HG02798 (cell line): ENCODE results near the gene GPX3.

ENCODE experiments used
- ATAC-seq: cut with Tn5 transposase; IDR thresholded peaks from one replicate; pipeline ENCODE4 v1.9.1; 2021; ENCODE audit warnings: mild to moderate bottlenecking; ENCODE audit not compliant: unreplicated experiment, poor library complexity

GPX3 gene

DNA sequence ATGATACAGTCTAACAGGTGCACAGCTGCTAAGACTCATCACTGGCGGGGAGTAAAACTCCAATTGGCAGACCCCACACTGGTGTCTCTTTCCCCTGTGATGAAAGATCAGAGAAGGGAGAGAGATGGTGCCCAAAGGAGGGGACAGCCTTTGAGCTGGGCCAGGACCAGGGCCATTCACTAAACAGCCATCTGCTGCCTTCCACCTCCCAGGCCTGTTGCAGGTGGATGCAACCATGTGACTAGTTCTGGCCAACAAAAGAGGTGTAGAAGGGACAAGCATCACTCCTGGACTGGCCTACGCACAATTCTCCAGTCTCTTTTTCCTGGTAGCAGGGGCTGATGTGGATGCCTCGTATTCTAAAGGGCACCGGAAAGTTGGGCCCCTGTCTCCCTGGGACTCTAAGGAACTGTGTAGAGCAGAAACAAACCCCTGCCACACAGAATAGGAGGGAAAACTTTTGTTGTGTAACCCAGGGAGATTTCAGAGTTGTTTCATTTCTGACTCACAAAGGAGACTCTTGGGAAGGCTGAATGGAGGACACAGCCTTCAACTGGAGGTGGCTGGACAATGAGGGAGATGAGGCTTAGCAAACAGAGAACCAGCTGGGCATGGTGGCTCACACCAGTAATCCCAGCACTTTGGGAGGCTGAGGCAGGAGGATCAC is 33.5 kb downstream of the GPX3 start:
- ATAC-seq = no peak

DNA sequence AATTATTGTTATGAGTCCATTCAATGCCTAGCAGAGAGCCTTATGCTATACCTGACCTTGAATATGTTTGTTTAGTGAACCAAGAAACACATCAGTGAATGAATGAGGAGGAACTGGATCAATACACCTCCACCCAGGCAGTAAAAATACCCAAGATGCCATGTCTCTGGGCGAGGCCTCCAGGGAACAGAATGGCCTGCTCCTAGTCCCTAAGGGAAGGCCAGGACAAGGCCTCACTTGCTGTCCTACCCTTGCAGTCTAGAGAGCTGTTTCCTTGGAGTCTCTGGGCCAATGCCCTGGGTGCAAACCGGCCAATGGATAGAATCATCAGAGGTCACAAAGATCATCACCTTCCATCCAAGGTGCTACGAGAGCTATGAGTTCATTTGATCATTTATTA is 34.3 kb downstream of the GPX3 start:
- no peak for ATAC-seq

DNA sequence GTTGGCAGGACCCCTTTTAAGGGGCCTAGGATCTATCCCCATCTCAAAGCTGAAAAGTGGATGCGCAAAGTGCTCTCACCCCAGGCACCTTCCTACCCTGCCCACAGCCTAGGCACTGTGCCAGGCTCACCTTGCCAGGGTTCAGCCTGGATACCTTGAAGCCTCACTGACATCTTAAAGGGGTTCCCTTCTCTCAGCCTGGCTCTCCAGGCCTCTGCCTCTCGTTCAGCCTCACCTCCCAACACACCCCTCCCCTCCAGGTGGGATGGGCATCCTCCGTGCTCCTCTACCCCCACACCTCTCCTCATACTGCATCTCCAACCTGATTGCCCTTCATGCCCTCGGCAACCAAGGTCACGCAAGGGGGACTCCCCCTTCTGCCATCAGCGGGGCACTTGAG is 34.9 kb downstream of the GPX3 start:
- no peak for ATAC-seq

DNA sequence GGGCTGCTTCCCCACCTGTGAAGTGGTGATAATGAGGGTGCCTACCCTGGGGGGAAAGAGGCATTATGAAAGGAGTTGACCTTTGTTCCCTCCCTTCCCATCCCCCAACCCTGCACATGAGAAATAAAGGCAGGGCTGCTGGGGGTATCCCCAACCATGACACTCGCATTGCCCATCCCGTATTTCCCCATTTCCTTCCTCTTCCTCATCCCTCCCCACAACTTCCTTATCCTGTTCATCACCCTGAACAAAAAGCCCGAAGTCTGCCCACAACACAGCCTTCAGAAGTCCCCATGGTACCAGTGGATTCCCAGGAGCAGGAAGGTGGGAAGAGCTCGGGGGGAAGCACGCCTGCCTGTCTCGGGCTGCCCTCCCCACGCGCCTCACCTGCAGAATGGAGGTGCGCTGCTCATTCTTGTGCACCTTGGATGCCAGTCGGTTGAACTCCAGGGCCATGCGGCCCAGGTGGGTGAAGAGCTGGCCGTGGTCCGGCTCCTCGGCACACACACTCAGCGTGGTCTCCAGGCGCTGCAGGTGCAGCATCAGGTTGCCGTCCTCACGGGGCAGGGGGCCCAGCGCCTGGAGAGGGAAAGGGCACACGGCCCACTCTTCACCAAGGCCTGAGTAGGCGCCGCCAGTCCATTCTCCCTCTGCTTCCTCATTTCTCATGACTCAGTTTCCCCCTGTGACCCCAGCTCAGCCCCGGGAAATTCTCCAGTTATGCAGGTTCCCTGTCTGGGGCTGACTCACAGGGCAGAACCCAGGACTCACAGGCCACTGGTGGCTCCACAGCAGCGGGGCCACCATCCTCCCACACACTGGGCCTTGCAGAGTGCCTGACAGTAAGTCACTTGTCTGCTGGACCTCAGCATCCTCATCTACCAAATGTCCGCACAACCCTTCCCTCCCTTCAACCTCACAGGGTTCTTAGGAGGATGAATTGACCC is 36.3 kb downstream of the GPX3 start:
- ATAC-seq = no peak

DNA sequence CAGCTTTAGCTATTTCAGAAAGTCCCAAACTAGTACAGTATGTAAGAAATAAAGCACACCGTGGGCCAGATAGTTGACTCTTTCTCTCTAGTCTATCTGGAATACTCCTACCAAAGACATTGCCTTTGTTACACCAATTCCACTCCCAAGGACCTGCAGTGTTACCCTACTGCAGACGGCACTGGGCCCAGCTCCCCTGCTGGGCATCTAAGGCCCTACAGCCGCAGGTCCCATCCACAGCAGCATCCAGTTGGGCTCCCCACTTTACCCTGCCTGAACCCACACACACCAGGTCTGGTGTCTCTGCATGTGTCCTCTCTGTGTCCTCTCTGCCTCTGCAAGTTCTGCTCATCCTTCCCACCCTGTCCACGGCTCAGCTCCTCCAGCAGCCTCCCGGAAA is 37.9 kb downstream of the GPX3 start:
- ATAC-seq = no peak

DNA sequence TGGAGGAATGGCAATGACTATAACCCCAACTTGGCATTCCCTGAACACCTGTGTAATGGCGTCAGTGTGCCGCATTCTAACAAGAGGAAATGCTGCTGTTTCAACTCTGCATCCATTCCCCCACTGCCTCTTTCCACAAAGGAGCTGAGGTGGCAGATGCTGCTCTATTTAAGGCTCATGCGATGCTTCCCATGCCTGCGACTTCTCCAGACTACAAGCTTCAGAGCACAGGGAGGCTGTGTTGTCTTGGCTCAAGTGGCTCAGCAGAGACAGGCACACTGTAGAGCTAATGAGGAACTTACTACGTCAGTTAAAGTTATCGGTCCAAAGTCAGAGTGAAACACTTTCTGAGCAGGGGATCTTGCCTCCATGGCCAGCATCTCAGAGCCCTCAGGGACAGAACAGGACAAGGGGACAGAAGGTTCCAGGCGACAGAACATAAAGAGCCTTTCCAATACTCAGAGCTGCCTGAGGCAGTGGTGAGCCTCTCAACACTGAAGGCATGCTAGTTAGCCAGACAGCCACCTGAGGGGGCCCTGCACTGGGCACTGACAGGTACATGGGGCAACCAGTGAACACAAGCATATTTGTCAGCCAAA is 38.6 kb downstream of the GPX3 start:
- ATAC-seq = no peak

DNA sequence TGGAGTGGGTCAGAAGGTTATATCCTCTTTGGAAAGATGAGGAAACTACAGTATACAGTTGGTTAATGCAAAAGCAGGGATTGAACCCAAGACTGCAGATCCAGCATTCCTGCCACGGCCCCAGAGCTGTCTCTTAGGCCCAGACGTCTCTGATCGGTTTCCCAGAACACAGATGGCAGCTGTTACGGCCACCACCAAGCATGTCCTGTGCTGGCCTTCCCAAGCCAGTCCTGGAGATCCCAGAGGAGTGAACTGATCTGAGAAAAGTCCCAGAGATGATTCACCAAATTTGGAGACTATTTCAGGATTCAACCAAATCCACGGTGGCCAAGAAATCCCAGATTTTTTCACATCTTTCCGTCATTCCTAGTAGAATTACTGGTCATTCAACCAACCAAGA is 40.4 kb downstream of the GPX3 start:
- ATAC-seq = no peak

DNA sequence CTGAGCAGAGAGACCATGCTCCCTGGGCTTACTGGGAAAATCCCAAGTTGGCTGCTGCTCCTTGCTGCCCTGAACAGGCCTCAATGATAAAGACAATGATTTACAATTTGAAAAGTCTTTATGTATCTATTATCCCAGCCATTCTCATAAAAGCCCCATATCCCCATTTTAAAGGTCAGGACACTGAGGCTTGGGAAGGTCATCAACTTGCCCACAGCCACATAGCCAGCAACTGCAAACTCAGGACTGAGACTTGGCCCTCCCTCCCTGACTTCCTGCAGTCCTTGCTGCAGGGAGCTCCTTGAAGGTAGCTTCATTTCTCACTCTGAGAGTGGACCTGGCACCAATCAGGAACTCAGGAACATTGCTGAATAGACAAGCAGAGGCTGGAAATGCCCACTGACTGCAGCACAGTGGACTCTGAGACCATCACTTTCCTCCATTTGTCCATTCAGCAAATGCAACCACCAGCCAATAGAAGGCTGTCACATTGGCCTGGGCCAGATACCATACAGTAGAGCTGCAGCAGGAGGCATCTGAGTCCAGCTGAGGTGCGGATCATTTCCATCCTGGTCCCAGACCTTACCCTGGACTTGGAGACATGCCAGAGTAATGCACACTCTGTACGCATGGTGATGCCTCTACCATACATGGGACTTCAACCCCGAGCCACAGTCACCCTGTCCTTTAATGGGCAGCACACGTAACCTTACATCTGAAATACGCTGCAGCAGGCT is 42.2 kb downstream of the GPX3 start:
- ATAC-seq = no peak

DNA sequence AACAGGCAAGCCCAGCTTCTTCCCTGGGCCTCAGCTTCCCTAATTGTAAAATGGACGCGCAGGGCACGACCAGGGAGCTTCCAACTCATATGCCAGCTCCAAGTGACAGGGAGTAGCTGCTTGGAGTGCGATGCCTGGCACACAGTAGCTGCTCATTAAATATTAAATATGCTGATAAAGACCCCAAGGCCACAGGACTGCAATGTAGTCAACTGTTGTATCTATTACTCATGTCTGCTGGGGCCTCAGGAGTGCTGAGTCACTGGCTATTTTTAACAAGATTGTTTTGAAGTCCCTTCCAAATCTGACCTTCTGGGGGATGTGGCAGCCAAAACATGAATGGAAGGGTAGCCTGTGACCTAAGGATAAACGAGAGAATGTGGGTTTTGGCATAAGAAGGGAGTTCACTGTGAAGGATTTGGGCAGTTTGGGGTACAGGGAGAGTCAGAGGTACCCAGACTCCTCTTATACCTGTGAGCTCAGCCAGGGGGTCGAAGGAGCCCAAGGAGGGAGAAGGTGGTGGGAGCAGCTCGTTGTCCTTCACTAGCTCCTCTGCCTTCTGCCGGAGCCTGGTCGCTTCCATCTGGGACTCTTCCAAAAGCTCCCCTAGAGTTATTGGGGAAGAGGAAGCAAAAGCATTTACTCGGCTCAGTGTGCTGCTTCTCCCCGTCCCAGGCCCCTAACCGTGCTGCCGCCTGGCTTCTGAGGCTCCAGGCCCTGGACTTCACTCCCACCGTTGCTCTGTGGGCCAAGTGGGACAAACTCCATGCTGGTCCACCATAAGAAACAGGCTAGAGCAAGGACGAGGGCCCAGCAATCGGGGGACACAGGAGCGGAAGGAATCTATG is 43.0 kb downstream of the GPX3 start:
- ATAC-seq = no peak

DNA sequence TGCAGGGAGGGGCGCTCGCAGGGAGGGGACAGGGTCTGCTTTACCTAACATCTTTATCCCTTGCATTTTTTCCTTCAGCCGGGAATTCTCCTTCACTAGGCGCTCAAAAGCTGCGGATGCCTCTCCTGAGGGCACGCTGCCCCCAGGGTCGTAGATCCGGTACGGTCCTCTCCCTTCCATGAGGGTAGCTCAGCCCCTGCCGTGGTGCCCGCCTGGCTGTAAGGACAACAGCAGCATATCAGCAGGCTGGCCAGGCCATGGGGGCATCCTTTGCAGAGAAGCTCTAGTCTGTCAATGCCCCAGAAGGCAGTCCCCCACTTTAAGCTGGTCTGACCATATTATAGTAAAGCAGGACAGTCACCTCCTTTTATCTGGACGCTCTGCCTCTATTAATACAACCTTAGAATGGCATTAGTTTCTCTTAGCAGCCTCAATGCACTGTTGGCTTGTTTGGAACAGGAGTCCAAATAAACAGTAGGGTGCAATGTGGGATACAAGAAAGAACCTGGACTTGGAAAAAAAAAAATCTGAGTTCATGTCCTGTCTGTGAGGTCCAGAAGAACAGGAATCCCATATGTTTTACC is 44.6 kb downstream of the GPX3 start:
- ATAC-seq = no peak

DNA sequence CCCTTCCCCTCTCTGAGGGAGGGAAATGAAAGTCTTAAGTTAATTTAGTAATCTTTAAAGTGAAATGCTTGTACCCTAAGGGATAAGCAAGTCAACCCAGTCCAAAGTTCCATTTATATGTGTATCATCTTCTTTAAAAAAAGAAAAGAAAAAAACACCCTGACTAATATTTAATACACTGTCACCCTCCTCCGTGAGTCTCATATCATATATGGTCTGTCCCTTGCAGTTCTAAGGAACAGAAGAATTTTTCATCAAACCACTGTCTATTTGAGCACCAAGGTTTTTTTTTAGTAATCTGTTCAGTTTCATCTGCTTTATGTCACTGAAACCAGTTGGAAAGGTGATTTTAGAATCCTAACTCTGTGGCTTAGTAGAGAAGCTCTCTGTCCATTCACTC is 45.2 kb downstream of the GPX3 start:
- no peak for ATAC-seq

DNA sequence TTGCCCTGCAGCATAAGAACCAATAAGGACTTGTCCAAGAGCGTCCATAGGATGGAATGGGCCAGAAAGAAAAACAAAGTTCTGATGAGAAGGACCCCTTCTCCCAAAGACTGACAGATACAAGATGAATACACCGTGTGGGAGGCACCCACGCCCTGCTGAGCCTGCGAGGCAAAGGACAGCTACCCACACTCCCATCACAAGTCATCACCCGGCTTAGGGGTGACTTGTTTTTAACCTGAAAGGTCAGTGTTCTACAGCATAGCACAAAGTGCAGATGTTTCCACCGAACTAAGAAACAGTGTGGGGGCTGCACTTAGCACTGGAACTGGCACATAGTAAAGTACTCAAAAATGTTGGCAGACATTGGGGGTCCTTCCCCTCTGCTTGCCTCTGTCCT is 46.5 kb downstream of the GPX3 start:
- no peak for ATAC-seq

DNA sequence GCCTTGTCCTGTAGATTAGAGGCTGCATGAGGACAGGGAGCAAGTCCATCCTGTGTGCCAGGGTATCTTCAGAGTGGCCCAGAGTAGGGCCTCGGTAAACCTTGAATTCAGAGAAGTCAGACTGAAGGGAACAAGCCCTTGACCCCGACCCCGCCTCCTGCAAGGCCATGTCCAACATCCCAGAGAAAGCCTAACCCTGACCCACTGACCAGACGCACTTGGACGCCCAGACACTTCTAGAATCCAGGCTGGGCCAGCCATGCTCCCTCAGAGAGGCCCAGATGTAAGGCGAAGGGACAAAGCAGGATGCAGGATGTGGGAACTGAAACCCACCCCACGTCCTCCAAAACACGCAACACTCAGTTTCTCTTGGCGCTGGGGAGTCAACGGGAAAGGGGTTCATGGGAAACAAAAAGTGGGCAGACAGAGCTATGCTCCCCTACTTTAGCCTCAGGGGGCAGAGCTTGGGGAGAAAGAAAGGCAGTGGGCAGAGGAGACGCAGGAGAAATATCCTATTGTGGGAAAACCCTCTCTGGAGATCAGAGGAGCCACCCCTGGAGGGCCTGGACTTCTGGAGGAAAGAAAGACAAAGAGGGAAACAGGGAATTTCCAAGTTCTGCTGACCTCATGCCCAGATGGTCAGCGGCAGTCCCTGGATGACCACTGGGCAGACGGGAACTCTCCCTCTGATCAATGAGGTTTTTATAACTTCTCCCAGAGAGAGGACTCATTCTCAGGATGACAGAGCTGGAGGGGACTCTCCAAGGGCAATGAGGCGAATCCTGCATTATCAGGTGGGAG is 47.4 kb downstream of the GPX3 start:
- ATAC-seq = no peak

DNA sequence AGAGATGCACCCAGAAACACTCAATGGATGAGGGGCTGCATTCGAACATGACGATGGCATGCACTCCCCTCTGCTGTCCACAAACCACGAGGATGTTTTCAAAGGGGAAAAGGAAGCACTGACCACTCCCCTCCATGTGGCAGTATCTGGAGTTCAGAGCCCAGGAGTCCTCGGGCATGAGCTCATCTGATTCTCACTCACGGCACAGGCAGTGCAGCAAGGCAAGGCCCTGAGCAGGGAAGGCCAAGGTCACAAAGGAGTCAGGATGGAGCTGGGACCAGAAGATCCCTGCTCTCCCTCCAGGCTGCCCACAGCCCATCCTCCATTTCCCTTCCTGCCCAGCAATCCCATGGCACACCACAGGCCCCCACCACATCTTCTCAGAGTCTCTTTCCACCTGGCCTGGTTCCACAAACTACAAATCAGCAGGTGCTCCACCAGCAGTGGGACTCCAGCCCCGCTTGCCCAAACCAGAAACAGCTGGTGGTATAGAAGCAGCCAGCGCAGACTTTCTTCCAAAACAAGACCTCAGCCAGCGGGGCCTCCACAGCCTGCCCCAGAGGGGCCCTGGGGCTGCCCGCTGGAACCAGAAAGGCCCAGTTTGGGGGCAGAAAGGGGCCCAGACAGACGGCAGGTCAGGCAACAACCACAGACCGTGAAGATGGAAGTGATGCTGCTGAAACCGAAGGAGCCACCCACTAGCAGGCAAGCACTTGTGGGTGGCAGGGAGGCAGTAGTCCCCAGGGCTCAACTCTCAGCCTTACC is 48.2 kb downstream of the GPX3 start:
- peak; percentile 71 for ATAC-seq

DNA sequence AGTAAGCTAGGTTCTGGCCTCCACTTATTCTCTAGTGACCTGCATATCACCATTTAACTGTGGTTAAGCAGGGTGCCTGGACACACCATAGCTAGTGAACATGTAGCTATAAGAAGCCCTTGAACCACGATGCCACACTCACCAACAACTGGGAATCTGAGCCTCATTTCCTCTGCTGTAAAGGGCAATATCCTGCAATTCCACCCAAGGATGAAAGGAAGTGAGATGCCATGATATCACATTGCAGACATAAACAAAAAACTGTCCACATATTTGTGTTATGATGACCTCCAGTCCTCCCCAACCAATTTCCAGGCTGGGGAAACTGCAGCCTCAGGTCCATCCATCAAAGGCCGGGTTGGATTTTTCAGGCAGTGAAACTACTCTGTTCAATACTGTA is 50.1 kb downstream of the GPX3 start:
- ATAC-seq = no peak

DNA sequence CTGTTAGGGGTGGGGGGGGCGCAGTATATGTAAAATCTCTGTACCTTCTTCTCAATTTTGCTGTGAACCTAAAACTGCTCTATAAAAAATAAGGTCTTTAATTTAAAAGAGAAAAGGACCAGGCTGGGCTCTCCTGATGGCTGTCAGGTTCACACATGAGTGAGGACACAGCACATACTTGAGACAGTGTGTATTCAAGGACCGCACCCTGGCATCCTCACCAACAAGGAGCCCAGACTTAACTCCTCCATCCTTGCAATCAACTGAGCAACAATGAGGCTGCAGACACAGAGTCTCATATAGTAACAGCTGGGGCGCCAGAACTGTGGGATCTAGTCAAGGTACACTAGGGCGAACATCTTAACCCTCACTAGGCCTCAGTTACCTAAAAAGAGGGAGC is 50.6 kb downstream of the GPX3 start:
- no peak for ATAC-seq

DNA sequence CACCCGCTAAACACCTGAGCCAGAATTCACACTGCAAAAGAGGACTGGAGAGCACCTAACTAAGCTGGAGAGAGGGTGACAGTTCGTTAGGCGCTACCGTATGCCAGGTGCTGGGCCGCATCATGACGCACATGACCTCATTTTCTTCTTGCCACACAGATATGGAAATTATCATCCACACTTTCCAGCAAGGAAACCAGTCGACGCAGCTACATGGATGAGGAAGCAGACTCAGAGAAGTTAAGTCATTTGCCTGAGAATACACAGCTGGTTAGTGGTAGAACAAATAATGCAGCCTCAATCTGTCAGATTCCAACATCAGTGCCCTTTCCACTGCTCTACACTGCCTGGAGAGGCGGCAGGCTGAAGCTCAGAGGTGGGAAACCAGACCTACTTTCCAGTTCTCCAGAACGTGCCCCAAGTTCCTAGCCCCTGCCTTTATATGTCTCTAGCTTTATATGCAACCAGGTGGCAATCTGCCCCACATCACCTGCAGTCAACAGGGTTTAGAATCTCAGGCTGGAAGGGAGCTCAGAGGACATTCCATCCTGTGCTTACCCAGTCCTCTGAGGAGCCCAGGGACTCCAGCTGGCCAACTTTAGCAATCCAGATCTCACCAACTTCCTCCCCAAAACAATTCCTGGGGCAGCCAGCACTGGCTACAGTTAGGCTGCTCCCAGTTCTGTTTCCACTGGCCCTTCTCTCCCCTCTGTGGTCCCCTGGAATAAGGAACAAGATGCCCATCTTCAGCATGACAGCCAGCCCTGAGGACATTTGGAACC is 51.6 kb downstream of the GPX3 start:
- ATAC-seq = no peak
